Activated effector memory CD4-positive, alpha-beta T cell treated with Interleukin-2 at 50 U/mL for 16 hours (primary cell): ENCODE measurements around the gene FRMD4A.
A peak's percentile ranks its signal among the peaks of the same experiment; 100 is the strongest.
"Not testable (repeated sequence)": the region's sequence is repeated elsewhere in the genome, so short reads cannot be mapped to it uniquely, and the experiment has no call there.

Experiments used
- DNase-seq: peaks from one replicate; pipeline ENCODE4 v3.0.0-alpha.2; 2020

The FRMD4A gene

DNA sequence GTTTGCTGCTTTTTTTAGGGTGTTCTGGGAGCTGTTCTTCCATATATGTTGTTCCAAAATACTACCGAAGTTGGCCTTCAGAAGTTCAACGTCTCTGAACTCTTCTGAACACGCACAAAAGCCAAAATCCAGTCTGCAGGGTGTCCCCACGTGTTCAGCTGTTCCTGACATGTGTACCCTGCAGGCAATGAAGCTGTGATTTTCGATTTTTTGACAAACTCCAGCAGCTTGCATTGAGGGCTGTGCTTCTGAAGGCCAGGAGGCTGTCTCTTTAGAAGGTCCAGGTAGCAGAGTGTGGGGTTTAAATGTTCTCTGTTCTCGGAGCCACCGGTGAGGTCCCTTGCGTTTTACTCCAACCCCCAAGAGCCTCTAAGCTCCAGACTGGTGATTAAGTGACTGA, 598.9 kb downstream of the FRMD4A start:
- no peak for DNase-seq

DNA sequence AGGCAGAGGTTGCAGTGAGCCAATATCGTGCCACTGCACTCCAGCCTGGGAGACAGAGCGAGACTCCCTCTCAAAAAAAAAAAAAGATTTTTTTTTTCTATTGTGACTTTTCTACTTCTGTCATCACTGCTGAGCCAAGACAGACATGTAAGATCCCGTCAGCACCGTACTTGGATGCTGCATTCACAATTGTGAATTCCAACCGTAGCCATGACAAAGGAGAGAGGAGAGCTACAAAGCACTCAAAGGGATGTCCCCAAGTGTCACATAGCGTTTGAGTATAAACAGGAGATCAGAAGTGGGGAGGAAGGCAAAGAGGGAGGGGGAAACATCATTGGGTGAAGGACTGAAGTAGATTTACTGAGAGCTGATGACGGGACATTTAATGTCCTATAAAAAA, 599.8 kb downstream of the FRMD4A start:
- DNase-seq, result no peak

GRCh38 chr10:13730306-13730652, 600.4 kb downstream of the FRMD4A start:
- DNase-seq, result no peak

DNA sequence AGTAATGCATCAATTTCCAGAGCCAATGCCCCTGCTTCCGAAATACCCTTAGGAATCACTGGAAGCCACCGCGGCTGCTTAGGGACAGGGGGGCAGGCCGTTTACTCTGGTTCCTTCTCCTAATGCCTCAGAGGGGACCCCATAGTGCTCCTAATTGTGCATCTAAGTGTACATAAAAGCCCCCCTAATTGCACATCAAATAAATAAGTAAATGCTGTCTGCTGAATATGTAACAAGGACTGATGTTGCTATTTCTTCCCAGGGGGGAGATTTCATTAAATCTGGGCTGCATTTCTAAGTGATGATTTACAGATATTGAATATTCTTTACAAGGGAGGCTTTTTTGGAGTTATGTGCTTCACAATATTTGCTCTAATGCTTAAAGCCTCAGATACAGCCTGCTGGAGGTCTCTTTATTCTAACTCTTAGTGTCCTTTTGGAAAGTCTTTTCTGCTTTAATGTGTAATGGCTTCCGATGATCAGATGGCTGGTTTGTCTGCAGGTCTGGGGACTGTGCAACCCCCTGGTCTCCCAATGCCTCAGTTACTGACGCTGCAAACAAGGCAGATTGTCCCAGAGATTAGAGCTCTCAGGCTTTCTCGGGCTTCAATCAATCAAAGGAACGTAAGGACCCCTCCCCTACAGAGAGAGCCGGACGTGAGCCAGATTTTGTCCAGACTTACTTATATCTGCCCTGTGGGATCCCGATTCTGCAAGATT, 601.0 kb downstream of the FRMD4A start:
- no peak for DNase-seq

DNA sequence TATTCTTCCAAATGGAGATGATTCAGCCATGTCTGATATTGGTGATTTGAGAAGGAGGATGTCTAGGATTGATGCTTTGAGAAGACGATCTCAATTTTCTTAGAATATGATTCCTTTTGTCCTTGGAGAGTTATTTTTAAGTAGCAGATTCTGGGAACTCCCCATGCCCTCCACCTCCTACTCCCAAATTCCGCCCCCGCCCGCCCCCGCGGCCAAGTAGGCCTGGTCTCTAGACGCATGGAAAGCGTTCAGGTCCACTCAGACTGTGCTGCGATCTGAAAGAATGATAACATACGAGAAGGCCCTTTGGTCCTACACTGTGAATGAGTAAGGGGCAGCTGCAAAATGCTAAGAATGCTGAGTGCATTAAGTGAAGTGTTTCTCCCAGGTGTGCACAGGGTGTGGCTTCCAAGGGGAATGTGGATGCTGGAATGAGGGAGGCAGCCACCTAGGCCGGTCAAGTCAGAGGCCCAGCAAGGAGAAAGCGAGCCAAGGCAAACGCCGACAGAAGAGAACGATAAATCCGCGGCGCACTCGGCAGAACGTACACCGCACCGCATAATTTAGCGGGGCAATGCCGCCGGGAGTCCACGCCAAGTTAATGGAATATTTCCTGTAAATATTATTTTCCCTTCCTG, 601.7 kb downstream of the FRMD4A start:
- DNase-seq, result no peak

DNA sequence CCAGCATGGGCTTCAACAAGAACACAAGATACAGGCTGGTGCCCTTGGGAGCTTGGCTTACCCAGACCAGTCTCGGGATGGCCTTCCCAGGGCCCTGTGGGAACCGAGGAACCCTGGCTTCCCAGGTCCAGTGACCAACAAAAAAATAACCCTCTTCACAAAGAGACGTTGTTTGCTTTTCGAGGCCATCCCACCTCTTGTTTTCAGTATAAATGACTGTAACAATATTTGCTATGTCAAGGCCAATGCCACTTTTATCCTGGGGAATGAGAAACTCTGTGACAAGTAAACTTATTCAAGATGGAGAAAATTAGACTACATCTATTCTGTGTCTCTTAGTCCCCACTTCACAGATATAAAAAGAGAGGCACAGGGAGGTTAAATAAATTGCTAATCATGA, 605.1 kb downstream of the FRMD4A start:
- DNase-seq, result no peak

GRCh38 chr10:13724484-13724883, 606.2 kb downstream of the FRMD4A start:
- no peak for DNase-seq

DNA sequence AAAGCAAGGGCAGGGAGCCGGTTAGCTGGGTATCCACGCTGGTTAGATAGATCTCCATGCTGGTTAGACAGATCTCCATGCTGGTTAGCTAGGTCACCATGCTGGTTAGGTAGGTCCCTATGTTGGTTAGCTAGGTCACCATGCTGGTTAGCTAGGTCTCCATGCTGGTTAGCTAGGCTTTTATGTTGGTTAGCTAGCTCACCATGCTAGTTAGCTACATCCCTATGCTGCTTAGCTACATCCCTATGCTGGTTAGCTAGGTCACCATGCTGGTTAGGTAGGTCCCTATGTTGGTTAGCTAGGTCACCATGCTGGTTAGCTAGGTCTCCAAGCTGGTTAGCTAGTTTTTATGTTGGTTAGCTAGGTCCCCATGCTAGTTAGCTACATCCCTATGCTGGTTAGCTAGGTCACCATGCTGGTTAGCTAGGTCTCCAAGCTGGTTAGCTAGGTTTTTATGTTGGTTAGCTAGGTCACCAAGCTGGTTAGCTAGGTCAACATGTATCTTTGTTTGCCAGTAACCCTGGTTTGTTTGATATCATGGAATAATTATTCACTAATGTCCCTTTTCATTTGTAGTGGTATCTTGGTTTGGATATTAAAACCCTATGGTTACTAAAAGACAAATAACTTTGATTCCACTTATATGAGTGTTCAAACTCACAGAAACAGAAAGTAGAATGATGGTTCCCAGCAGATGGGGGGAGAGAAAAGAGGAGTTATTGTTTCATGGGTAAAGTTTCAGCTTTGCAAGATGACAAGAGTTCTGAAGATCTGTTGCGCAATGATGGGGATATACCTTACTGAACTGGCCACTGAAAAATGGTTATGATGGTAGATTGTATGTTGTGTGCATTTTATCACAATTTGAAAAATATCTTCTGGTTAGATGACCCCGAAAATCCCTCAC, 607.7 kb downstream of the FRMD4A start:
- DNase-seq, result no peak

GRCh38 chr10:13721486-13721885, 609.2 kb downstream of the FRMD4A start:
- DNase-seq, result no peak

DNA sequence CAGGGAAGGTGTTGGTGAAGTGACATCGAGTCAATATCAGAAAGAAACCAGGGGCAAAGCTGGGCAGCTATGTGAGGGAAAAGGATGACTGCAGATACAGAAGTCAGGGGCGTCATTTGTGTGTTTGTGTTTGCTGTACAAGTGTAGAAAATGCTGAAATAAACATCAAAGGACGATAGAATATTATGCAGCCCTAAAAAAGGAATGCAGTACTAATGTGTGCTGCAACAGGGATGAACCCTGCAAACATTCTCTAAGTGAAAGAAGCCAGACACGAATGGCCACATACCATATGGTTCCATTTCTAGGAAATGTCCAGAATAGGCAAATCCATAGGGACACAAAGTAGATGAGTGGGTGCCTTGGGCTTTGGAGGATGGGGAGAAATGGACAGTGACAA, 610.0 kb downstream of the FRMD4A start:
- no peak for DNase-seq

- no peak for DNase-seq
These were observed 611.3 kb downstream of the FRMD4A start for GRCh38 chr10:13719425-13719824.

- DNase-seq, result no peak
These were observed 611.9 kb downstream of the FRMD4A start for GRCh38 chr10:13718820-13719219.

GRCh38 chr10:13717936-13718772, 612.6 kb downstream of the FRMD4A start:
- peak; percentile 3 for DNase-seq

DNA sequence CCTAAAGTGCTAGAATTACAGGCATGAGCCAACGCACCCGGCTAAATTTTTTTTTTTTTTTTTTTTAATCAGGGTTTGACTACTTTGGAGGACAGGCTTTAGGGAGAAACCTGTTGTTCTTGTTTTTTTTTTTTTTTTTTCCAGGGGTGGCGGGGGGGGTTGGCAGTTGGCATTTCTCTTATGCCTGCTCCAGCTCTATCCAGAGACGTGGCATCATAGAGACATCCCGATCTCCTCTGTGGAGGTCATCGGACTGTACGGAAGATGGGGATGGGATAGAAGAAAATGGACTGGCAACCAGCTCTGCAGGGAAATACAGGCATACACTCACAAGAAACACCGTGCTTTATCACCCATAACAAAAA, 613.2 kb downstream of the FRMD4A start:
- DNase-seq, result no peak

- DNase-seq, result no peak
These were observed 614.3 kb downstream of the FRMD4A start for GRCh38 chr10:13716081-13717071.

- not testable (repeated sequence) for DNase-seq
These were observed 615.1 kb downstream of the FRMD4A start for GRCh38 chr10:13715596-13715995.

DNA sequence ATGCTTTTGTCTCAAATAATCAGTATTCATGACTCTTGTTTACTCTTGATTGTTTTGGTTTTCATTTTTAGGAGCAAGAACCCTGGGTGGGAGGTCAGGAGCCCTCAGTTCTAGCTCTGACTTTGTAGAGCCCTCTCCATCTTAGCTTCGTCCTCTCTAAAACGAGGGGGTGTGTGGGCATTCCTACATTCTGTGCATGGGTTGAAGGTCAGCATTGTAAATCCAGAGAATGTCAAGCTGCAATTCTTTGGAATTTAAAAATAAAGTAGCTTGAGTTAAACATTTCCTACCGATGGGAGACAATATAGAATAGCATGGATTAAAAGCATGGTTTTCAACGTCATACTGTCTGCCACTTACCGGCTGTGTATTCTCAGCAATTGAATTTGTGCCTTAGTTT, 615.6 kb downstream of the FRMD4A start:
- DNase-seq, result no peak

DNA sequence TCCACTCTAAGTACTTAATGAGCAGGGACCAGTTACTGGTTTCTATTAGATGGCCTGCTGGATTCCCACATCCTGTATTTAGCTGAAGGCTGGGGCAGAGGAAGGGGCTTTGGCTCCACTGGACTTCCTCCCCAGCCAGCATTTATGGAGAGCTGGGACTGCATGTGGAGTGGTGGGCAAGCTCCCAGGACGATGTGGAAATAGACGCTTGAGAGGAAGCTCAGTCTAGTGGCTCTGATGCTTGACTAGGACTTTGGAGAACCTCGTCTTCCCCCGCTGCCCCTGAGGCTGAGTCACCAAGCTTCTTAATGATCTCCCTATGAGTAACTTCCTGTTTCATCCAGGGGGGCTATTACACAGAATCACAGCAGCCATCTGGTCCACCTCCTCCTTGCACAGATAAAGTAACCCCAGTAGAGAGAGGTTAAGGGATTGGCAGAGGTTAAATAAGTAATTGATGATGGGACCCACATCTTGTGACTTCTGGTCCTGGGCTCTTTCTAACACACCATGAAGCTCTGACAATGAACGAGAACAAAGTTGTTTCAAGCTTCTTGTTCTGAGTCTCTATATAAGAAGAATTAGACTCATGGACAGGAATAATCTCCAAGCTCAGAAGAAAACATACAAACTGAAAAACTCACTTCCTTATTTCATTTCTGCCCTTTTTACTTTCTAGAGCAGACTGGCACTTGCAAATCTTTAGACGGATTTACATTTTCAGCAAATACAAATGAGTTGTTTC, 617.7 kb downstream of the FRMD4A start:
- no peak for DNase-seq

DNA sequence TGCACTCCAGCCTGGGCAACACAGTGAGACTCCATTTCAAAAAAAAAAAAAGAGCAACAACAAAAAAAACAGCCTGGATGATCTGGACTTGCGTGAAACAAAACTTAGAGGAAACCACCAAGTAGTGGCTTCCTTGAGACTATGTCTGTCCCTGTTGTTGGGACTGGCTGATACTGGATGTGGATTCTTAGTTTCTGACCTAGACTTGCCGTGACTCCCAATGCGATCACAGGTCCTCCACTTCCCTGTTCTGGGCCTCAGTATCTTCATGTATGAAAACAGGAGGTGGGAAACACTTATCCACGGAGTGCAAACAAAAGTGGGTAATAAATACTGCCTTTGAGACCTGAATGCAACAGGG, 618.3 kb downstream of the FRMD4A start:
- DNase-seq, result no peak

DNA sequence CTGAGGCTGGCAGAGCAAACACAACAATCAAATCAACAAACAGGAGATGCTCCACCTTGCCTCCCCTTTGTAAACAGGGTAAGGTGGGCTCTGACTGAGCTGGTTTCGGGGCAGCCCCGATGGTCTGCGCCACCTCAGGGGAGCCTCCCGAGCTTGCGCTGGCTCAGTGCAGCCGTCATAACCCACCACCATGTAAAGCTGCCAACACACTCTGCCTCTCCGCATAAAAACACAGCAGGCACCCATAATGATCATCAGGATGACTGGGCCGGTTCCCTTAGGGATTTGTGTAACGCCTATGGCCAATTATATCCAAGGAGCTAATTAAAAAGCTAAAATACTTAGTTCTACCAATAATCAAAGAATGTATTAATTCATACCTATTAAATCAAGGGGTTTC, 619.4 kb downstream of the FRMD4A start:
- DNase-seq, result no peak
